Endothelial cell of coronary artery (primary cell): ENCODE results near the gene CACNA1S. TPM values are rescaled to one million over a fixed set of nuclear protein-coding genes. Genes with fewer than 3 reads are reported as not detected.

Experiments
- total RNA-seq: library from RNA; depleted of rRNA; stranded (reverse); fragments of >200 nt; gene quantifications from 2 replicates; pipeline ENCODE4 v1.2.3, GENCODE V29; 2014

CACNA1S gene
- not detected in 2 replicates for total RNA-seq

GRCh38 chr1:201112173-201112731 is at the start of gene CACNA1S:
TSS of gene CACNA1S (minus strand) at chr1:201112426. CDS start at chr1:201112339, 87 bp downstream.

GRCh38 chr1:201154389-201155165 is 42.4 kb upstream of the CACNA1S start, which contains the start of gene TMEM9:
TSS of gene TMEM9 (minus strand) at chr1:201154474. CDS start at chr1:201153923, 551 bp downstream.

GRCh38 chr1:201126832-201127754 is 14.9 kb upstream of the CACNA1S start, which contains the start of gene ASCL5:
TSS of gene ASCL5 (minus strand) at chr1:201127184. CDS start at chr1:201115372, 11,812 bp downstream.

DNA sequence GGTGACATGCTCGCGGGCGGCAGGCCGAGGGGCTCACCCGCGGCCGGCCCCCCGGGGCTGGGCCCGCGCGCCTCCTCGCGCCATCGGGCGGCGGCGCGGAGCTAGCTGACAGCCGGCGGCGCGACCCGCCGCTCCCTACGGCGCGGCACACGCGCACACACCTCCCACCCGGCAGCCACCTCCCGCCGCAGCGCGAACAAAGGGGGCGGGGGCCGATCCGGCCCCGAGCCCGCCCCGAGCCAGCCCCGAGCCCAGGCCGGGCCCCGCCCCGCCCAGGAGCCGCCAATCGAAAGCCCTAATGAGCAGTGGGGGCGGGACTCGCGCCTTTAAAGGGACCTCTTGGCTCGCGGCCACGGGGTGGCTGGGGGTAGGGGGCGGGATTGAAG is 88.7 kb downstream of the CACNA1S start, which contains the start of gene KIF21B:
Gene KIF21B (minus strand): TSS at position 198 of the 386 bp plus-strand sequence. CDS start 331 bp downstream, outside the sequence.

Other genes with a start within 250 kb of the CACNA1S start
- not detected in 2 replicates for gene GPR25, start 239.4 kb downstream of the CACNA1S start, total RNA-seq
- under 0.01 TPM in 2 replicates for gene INAVA, start 217.5 kb downstream of the CACNA1S start, total RNA-seq
- gene KIF21B, start 88.7 kb downstream of the CACNA1S start, total RNA-seq = 0.90 and 1.0 TPM in 2 replicates
- not detected in 2 replicates for gene ASCL5, start 14.8 kb upstream of the CACNA1S start, total RNA-seq
- gene TMEM9, start 42.0 kb upstream of the CACNA1S start, total RNA-seq = 59.1 and 73.8 TPM in 2 replicates
- gene IGFN1, start 78.4 kb upstream of the CACNA1S start, total RNA-seq = not detected in 2 replicates
- 0.19 TPM in 1 of 2 replicates, not detected in the other for gene PKP1, start 171.1 kb upstream of the CACNA1S start, total RNA-seq